Superior temporal gyrus (tissue), 1 donor: ENCODE measurements around the gene ARRDC5.
"Not testable (repeated sequence)": the region's sequence is repeated elsewhere in the genome, so short reads cannot be mapped to it uniquely, and the experiment has no call there.

Experiments
- DNase-seq: peaks from one replicate; pipeline ENCODE4 v3.0.0-alpha.2; 2016; ENCODE audit errors: extremely low spot score

Gene ARRDC5

DNA sequence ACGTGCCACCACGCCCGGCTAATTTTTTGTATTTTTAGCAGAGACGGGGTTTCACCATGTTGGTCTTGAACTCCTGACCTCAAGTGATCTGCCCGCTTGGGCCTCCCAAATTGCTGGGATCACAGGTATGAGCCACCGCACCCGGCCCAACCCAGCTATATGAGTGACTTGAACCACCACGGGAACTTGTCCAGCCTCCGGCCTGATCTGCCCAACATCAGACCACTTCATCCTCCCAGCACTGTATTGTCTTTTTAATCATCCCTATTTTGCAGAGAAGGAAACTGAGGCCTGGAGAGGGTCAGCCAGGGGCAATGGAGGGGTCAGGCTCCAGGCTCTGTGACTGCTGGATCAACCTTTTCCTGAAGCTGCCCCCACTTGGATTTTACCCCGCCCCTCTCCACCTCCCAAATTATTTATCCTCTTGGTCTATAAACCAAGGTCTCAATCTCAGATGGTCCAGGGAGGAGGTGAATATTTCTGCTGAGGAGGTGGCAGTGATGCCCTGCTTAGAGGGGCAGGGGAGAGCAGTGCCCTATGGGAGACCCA lies 34.3 kb downstream of the ARRDC5 start:
- DNase-seq = no peak

DNA sequence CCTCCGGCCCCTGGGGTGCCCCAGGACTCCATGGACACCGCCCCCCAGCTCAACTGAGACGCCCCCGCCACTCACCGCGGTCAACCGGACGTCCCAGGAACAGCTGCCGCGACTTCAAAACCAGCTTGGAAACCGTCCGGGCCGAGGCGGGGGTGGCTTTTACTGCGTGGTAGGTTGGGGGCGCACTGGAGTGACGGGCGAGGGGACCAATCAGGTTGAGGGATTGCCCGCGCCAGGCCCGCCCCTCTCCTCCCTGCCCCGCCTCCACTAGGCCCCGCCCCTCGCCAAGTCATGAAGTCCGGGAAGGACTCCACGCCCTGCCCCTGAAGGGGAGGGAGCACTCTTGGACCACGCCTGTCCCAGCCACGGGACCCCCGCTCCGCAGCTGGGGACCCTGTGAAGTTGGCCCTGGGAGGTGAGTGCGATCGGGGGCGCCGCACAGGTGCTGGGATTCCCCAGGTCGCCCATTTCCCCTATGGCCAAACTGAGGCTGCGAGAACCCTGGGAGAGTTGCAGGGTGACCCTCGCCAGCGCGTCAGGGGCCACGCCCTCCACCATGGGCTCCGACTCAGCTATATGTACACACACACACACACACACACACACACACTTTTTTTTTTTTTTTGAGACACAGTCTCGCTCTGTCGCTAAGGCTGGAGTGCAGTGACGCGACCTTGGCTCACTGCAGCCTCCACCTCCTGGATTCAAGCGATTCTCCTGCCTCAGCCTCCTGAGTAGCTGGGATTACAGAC lies 35.0 kb downstream of the ARRDC5 start, which contains the start of gene PLIN3:
Gene PLIN3 (minus strand): TSS at position 134 of the 752 bp plus-strand sequence. CDS start 6,273 bp downstream, outside the sequence.
- DNase-seq = peak; percentile 83

DNA sequence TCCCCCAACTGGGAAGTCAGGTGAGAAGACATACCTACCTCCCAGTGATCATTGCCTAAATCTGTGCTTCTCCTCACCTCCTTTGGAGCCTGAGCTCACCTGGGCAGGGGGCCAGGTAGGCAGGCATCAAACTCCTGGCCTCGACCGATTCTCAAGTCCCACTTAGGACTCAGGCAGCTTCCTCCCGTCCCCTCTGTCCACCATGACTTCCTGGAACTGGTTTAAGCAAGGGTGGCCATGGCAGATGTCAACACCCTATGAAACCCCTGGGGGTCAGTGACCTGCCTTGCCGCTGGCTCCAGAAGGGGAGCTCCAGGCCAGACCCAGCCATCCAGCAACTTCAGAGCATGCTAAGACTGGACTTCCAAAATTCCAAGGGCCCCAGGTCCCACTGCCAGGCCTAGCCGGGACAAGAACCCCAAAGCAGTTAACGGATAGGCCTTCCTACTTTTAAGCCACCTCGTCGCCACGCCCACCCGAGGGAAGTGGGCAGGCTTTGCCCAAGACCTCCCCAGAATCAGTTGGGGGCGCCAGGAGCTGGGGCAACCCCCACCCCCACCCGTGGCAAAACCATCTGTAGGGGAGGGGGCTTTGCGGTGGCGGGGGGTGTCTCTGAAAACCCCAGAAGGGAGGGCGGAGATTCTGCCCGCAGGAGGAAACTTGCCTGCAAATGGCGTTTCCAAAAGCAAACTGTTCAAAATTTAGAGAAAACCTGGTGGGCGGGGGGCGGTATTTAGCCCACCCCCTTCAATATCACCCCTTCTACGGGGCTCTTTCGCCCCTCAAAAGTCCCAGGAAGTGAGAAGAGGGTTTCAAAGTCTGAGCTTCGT lies 35.9 kb downstream of the ARRDC5 start:
- no peak for DNase-seq

DNA sequence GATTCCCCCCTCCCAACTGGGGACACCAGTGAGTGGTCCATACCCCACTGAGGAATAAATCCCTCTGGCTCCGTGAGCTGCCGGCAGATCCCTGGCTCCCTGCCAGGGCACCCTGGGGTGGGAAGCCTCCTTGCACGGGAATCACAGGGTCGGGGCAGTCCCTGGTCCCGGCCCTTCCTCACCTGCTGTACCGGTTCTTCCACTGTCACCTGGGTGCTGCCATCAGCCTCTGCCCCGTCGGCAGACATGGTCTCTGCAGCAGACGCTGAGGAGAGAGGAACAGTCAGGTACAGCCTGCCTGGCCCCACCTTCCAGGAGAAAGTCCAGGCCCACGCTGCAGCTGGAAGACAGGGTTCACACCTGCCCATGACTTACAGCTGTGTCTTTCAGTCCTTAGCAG lies 41.5 kb downstream of the ARRDC5 start:
- DNase-seq = no peak

DNA sequence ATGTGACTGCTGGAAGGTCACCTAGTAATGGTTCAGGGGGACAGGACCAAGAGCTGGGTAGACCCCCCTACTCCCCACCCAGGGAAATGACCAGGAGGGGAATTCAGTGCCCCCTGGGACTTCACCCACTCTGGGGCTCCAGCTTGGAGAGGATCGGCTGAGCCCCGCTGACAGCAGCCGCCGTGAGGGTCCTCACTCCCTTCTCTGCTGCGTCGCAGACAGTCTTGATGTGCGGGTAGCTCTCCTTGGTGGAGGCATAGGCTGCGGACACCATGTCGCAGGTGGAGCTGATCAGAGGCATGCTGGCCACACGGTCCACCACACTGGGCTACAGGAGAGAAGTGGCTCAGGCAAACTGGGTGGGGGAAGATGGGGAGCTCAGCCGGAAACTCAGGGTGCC lies 43.0 kb downstream of the ARRDC5 start:
- no peak for DNase-seq

DNA sequence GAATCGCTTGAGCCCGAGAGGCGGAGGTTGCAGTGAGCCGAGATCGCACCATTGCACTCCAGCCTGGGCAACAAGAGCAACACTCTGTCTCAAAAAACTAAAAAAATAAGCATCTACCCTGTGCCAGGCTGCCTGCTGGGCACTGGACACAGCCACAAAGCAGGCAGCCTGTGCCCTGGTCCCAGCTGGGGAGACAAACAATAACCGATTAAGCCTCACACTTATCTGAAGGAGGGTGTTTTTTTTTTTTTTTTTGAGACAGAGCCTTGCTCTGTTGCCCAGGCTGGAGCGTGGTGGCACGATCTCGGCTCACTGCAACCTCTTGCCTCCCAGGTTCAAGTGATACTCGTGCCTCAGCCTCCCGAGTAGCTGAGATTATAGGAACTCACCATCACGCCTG lies 46.2 kb downstream of the ARRDC5 start:
- peak; percentile 55 for DNase-seq

DNA sequence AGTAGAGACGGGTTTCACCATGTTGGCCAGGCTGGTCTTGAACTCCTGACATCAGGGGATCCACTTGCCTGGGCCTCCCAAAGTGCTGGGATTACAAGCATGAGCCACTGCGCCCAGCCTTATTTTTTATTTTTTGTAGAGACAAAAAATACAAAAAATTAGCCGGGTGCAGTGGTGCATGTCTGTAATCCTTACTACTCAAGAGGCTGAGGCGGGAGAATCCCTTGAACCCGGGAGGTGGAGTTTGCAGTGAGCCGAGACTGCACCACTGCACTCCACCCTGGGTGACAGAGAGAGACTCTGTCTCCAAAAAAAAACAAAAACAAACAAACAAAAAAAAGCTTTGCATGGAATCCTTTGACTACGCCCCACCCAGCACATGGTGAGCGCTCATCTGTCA lies 49.2 kb downstream of the ARRDC5 start:
- DNase-seq = not testable (repeated sequence)

DNA sequence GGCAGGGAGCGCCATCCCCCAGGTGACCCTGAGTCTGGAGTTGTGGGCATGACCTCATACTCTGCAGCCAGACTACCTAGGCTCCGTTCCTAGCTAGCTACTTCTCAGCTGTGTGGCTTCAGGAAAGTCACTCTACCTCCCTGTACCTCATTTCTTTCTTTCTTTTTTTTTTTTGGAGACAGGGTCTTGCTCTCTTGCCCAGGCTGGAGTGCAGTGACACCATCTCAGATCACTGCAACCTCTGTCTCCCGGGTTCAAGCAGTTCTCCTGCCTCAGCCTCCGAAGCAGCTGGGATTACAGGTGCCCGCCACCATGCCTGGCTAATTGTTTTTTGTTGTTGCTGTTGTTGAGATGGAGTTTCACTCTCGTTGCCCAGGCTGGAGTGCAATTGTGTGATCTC lies 50.2 kb downstream of the ARRDC5 start:
- no peak for DNase-seq

DNA sequence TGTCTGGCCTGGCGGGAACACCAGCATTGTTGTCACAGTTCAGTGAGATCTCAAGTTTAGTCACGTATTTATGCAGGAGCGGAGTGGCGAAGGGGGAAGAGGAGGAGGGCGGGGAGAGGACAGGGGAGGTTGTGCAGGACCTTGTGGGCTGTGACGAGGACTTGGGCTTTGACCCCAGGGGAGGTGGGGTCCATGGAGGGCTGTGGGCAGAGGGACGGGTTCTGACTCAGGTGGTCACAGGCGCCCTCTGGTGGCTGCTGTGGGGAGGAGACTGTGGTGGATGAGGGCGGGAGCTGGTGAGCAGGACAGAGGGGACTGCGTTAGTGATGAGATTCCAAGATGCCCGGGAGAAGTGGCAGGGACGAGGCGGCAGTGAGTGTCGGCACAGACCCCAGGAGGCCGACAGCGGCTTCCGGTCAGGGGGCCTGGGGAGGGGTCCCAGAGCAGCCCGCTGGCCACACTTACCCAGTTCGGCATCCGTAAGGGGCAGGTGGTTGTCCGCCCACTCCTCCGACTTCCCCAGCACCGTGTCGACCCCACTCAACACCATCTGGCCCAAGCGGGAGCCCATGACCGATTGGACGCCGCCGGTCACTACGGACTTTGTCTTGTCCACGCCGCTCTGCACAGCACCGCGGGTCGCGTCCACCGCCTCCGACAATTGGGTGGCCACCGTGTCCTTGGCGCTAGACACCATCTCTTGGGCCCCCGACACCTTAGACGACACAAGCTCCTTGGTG lies 51.0 kb downstream of the ARRDC5 start:
- DNase-seq = peak; percentile 73

DNA sequence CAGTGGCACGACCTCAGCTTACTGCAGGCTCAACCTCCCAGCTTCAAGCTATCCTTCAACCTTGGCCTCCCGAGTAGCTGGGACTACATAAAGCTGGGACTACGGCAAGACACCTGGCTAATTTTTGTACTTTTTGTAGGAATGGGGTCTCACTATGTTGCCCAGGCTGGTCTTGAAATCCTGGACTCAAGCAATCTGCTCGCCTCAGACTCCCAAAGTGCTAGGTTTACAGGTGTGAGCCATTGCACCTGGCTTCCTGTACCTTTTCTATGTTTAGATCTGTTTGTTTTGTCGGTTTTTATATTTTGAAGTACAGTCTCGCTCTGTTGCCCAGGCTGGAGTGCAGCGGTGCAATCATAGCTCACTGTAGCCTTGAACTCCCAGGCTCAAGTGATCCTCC lies 53.7 kb downstream of the ARRDC5 start:
- DNase-seq = no peak

DNA sequence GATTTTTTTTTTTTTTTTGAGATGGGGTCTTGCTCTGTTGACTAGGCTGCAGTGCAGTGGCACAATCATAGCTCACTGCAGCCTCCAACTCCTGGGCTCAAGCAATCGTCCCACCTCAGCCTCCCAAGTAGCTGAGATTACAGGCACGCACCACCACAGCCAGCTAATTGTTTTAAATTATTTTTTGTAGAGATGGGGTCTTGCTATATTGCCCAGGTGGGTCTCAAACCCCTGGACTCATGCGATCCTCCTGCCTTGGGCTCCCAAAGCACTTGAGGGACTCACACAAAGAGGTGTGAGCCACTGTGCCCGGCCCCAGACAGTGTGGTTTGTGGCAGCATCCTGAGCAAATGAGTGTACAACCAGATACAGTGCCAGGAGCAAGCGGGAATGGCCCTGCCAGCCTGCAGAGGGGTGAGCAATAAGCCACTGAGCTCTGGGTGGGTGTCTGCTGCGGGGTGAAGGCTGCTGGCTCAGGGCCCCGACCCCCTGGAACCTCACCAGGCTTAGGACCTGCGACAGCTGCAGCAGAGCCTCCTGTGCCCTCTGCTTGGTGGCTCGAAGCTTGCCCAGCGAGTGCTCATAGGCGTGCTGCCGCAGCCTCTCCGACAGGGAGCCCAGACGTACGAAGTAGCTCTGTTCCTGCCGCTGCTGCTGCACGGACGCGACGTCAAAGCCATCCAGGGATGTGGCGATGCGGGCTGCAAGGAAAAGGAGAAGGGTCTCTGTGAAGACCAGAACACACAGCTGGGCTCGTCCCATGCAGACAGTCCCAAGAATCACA lies 55.3 kb downstream of the ARRDC5 start:
- DNase-seq = no peak

DNA sequence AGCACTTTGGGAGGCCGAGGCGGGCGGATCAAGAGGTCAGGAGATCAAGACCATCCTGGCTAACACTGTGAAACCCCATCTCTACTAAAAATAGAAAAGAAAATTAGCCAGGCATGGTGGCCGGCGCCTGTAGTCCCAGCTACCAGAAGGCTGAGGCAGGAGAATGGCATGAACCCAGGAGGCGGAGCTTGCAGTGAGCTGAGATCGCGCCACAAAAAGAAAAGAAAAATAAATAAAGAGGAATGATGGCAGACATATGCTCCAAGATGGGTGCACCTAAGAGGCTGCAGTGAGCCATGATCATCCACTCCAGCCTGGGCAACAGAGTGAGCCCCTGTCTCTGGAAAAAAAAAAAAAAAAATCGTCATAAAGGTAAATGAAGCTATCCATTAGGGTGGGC lies 56.7 kb downstream of the ARRDC5 start:
- DNase-seq = not testable (repeated sequence)

DNA sequence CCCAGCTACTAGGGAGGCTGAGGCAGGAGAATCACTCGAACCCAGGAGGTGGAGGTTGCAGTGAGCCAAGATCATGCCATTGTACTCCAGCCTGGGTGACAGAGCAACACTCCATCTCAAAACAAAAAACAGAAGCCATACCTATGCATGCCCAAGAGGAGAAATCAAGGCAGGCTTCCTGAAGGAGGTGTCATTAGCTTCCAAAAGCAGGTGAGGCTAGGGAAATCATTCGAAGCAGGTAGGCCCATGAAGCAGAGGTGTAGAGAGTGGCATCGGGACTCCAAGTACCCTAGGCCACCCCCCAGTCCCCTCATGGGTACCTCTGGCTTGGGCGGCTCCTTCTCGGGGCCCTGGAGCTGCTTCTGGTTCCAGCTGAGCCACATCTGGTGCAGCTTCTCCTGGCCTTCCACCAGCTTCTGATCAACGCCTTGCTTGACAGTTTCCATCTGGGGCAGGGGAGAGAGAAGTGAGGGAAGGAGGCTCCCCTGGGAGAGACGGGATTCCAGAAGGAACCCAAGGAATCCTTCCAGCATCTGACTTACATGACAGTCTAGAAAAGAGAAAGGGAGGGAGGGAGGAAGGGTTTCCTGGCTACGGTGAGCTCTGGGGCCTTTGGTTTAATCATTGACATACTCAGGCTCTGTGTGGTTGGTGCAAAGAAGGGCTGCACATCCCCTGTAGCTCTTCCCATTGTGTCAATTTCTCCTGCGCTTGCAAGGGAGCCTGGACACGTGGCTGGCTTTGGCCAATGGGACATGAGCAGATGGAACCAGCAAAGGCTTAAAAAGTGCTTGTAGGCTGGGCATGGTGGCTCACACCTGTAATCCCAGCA lies 58.1 kb downstream of the ARRDC5 start:
- no peak for DNase-seq

DNA sequence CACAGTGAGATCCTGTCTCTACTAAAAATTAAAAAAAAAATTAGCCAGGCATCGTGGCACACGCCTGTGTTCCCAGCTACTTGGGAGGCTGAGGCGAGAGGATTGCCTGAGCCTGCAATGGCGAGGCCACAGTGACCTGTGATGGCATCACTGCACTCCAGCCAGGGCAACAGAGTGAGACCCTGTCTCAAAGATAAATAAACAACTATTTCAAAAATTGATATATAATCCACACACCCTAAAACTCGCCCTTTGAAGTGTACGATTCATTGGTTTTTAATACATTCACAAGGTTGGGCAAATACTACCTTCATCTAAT lies 59.1 kb downstream of the ARRDC5 start:
- DNase-seq = no peak
